DMS153 treated with DMSO at 0.1 percent for 48 hours (cell line): ENCODE measurements around the gene TJP1.
"Not testable (repeated sequence)": the region's sequence is repeated elsewhere in the genome, so short reads cannot be mapped to it uniquely, and the experiment has no call there.

Experiments
- DNase-seq: peaks from one replicate; lab custom pipeline; 2025; ENCODE audit not compliant: unreplicated experiment; lab: John Stamatoyannopoulos, UW

The TJP1 gene

GRCh38 chr15:29685156-29686078 is 136.9 kb downstream of the TJP1 start:
- DNase-seq, result no peak

- DNase-seq, result no peak
These were observed 139.5 kb downstream of the TJP1 start for GRCh38 chr15:29682781-29683180.

- no peak for DNase-seq
These were observed 139.9 kb downstream of the TJP1 start for GRCh38 chr15:29682361-29682760.

- no peak for DNase-seq
These were observed 140.3 kb downstream of the TJP1 start for GRCh38 chr15:29681946-29682345.

- DNase-seq, result no peak
These were observed 141.0 kb downstream of the TJP1 start for GRCh38 chr15:29681166-29681845.

GRCh38 chr15:29680465-29681165 is 141.7 kb downstream of the TJP1 start:
- DNase-seq, result no peak

- no peak for DNase-seq
These were observed 143.7 kb downstream of the TJP1 start for GRCh38 chr15:29678504-29679034.

GRCh38 chr15:29677871-29678461 is 144.3 kb downstream of the TJP1 start:
- DNase-seq, result peak; percentile 31

GRCh38 chr15:29677455-29677854 is 144.8 kb downstream of the TJP1 start:
- DNase-seq, result no peak

- no peak for DNase-seq
These were observed 145.3 kb downstream of the TJP1 start for GRCh38 chr15:29676961-29677402.

- DNase-seq, result not testable (repeated sequence)
These were observed 145.8 kb downstream of the TJP1 start for GRCh38 chr15:29676374-29676960.

- DNase-seq, result no peak
These were observed 146.4 kb downstream of the TJP1 start for GRCh38 chr15:29675791-29676301.

GRCh38 chr15:29674661-29675533 is 147.4 kb downstream of the TJP1 start:
- no peak for DNase-seq

GRCh38 chr15:29672923-29673809 is 149.1 kb downstream of the TJP1 start:
- DNase-seq, result no peak

GRCh38 chr15:29672446-29672845 is 149.8 kb downstream of the TJP1 start:
- no peak for DNase-seq

GRCh38 chr15:29672046-29672445 is 150.2 kb downstream of the TJP1 start:
- DNase-seq, result not testable (repeated sequence)

- no peak for DNase-seq
These were observed 151.0 kb downstream of the TJP1 start for GRCh38 chr15:29670998-29671981.
